ENCODE results near the gene VCAN.

- TF ChIP-seq CTCF (IDR thresholded peaks at IDR 0.05) (no peak), POLR2A (IDR thresholded peaks at IDR 0.05) (no peak)
Observed at GRCh38 chr5:83475935-83476814, 4.6 kb downstream of the VCAN start.
